IMR-90 (cell line): ENCODE measurements around the gene FARS2. TPM values are rescaled to one million over a fixed set of nuclear protein-coding genes. Genes with fewer than 3 reads are reported as not detected.
A peak's percentile ranks its signal among the peaks of the same experiment; 100 is the strongest.

Source experiments
- ATAC-seq: fragments of 200-7000 bp; cut with Tn5 transposase; 2 replicates; pipeline ENCODE4 v1.9.1; 2020; ENCODE audit warnings: low read depth, mild to moderate bottlenecking, moderate library complexity
- BruUV-seq: library from RNA; stranded (reverse); fragments of 400-500 nt; replicated peaks from 2 replicates; lab custom pipeline; 2021; lab: Mats Ljungman, UMichigan
- CTCF ChIA-PET: fragments of 300-600 bp; formaldehyde crosslinking; extraction: SDS; loops from one replicate; lab custom pipeline; 2021; ENCODE audit warnings: antibody characterized with exemption; lab: Yijun Ruan, JAX
- POLR2A ChIA-PET: fragments of 300-600 bp; sonication (Branson Sonifier 250); formaldehyde crosslinking; loops from one replicate; lab custom pipeline; 2022; ENCODE audit warnings: antibody characterized with exemption; ENCODE audit not compliant: unreplicated experiment; lab: Charles Lee
- DNase-seq: peaks from one replicate; pipeline ENCODE4 v3.0.0; 2013
- H2AFZ ChIP-seq: replicated peaks from 2 replicates; pipeline ENCODE3; 2013; ENCODE audit warnings: low read length, mild to moderate bottlenecking; ENCODE audit not compliant: poor library complexity
- H2AK5ac ChIP-seq: 2 replicates; pipeline ENCODE4 v1.6.1; 2013; ENCODE audit warnings: low read depth, low read length, inconsistent platforms
- H2AK9ac ChIP-seq: replicated peaks from 2 replicates; pipeline ENCODE3; 2013; ENCODE audit warnings: mild to moderate bottlenecking, low read depth, low read length, moderate library complexity; ENCODE audit not compliant: poor library complexity
- H2BK120ac ChIP-seq: 2 replicates; pipeline ENCODE4 v1.6.1; 2013; ENCODE audit warnings: low read depth, low read length, inconsistent platforms
- H2BK15ac ChIP-seq: 3 replicates; pipeline ENCODE4 v1.6.1; 2013; ENCODE audit warnings: low read depth, low read length, inconsistent platforms
- H2BK20ac ChIP-seq: 2 replicates; pipeline ENCODE4 v1.6.1; 2013; ENCODE audit warnings: low read depth, mild to moderate bottlenecking, inconsistent platforms, low read length, moderate library complexity
- H2BK5ac ChIP-seq: 2 replicates; pipeline ENCODE4 v1.6.1; 2013; ENCODE audit warnings: mild to moderate bottlenecking, low read depth, low read length, inconsistent platforms; ENCODE audit not compliant: poor library complexity, severe bottlenecking
- H3K14ac ChIP-seq: replicated peaks from 2 replicates; pipeline ENCODE4 v1.6.1; 2013; ENCODE audit warnings: low read depth, low read length, inconsistent platforms
- H3K18ac ChIP-seq: 2 replicates; pipeline ENCODE4 v1.6.1; 2013; ENCODE audit warnings: low read depth, low read length, control low read depth
- H3K23ac ChIP-seq: 2 replicates; pipeline ENCODE4 v1.6.1; 2013; ENCODE audit warnings: low read depth, low read length, inconsistent platforms
- H3K27ac ChIP-seq: 2 replicates; pipeline ENCODE4 v1.5.1; 2013; ENCODE audit warnings: mild to moderate bottlenecking, control low read depth, low read length; ENCODE audit not compliant: insufficient read depth
- H3K27me3 ChIP-seq: 2 replicates; pipeline ENCODE4 v1.6.1; 2013; ENCODE audit warnings: low read length; ENCODE audit not compliant: control insufficient read depth, insufficient read depth
- H3K36me3 ChIP-seq: 2 replicates; pipeline ENCODE4 v1.6.1; 2013; ENCODE audit warnings: low read length, mixed read lengths; ENCODE audit not compliant: control insufficient read depth, insufficient read depth
- H3K4ac ChIP-seq: 2 replicates; pipeline ENCODE4 v1.6.1; 2013; ENCODE audit warnings: low read depth, low read length, inconsistent platforms
- H3K4me1 ChIP-seq: 2 replicates; pipeline ENCODE4 v1.6.1; 2013; ENCODE audit warnings: low read length, mixed read lengths; ENCODE audit not compliant: control insufficient read depth, insufficient read depth
- H3K4me2 ChIP-seq: 2 replicates; pipeline ENCODE4 v1.6.1; 2013; ENCODE audit warnings: low read depth, mild to moderate bottlenecking, control low read depth, low read length, moderate library complexity
- H3K4me3 ChIP-seq: 2 replicates; pipeline ENCODE4 v1.5.1; 2013; ENCODE audit warnings: low read depth, mild to moderate bottlenecking, control low read depth, low read length, moderate library complexity; ENCODE audit not compliant: insufficient read depth
- H3K56ac ChIP-seq: 2 replicates; pipeline ENCODE4 v1.6.1; 2013; ENCODE audit warnings: low read length, inconsistent platforms; ENCODE audit not compliant: insufficient read depth; ENCODE audit errors: extremely low read depth
- H3K79me1 ChIP-seq, 2 experiments: 2 replicates each; pipeline ENCODE4 v1.6.1; 2013; ENCODE audit warnings: low read length in 2 of 2, inconsistent platforms in 1 of 2, low read depth in 1 of 2
- H3K9ac ChIP-seq: 2 replicates; pipeline ENCODE4 v1.6.1; 2013; ENCODE audit warnings: low read depth, low read length, control low read depth
- H3K9me1 ChIP-seq: 2 replicates; pipeline ENCODE4 v1.6.1; 2013; ENCODE audit warnings: low read length, inconsistent platforms; ENCODE audit not compliant: insufficient read depth
- H3K9me3 ChIP-seq: 2 replicates; pipeline ENCODE4 v1.6.1; 2013; ENCODE audit warnings: low read length; ENCODE audit not compliant: control insufficient read depth, insufficient read depth
- H4K20me1 ChIP-seq: 2 replicates; pipeline ENCODE4 v1.6.1; 2013; ENCODE audit warnings: low read length, inconsistent platforms; ENCODE audit not compliant: insufficient read depth
- H4K5ac ChIP-seq: 2 replicates; pipeline ENCODE4 v1.6.1; 2013; ENCODE audit warnings: mild to moderate bottlenecking, low read depth, low read length, control low read depth
- H4K8ac ChIP-seq, 2 experiments: 2 replicates each; pipeline ENCODE4 v1.6.1; 2013; ENCODE audit warnings: low read depth in 2 of 2, low read length in 2 of 2, control low read depth in 1 of 2, inconsistent platforms in 1 of 2
- H4K91ac ChIP-seq: 2 replicates; pipeline ENCODE4 v1.6.1; 2013; ENCODE audit warnings: low read depth, low read length, inconsistent platforms; ENCODE audit not compliant: insufficient read depth
- CEBPB ChIP-seq: IDR thresholded peaks from 2 replicates; pipeline ENCODE4 v1.6.1; 2012; ENCODE audit warnings: low read depth, low read length, improper control_type of control experiment
- POLR2A ChIP-seq: IDR thresholded peaks from 2 replicates; pipeline ENCODE4 v1.6.1; 2012; ENCODE audit warnings: mild to moderate bottlenecking, low read depth, low read length
- WGBS, 2 experiments: methylation state at CpG; one replicate each; pipeline versions ENCODE4 v1.1.5 to v1.1.7; 2013; ENCODE audit warnings: missing lambda C conversion rate in 2 of 2; ENCODE audit not compliant: insufficient read length in 1 of 2; ENCODE audit errors: extremely low coverage in 2 of 2; 5-methylcytosine and 5-hydroxymethylcytosine counted together
- dilution Hi-C: fragments of 300-500 bp; cut with HindIII; formaldehyde crosslinking; loops from one replicate; pipeline ENCODE4 v1.14.3; 2018; ENCODE audit warnings: low sequenced_read_pairs; ENCODE audit not compliant: unreplicated experiment
- in situ Hi-C: fragments of 300-500 bp; cut with MboI; formaldehyde crosslinking; loops from 3 replicates; pipeline ENCODE4 v1.14.3; 2019; ENCODE audit warnings: low sequenced_read_pairs, inconsistent platforms, mixed read lengths
- intact Hi-C: fragments of 100-400 bp; cut with micrococcal nuclease; formaldehyde crosslinking; loops from 2 replicates; pipeline ENCODE4 v1.10.0; 2022
- polyA plus RNA-seq, 3 experiments: library from polyadenylated mRNA; depleted of rRNA; stranded (reverse); fragments of >200 nt; gene quantifications; 2 replicates each; pipeline ENCODE4 v1.2.3, GENCODE V29; 2012; ENCODE audit warnings: low replicate concordance in 1 of 3
- total RNA-seq: library from RNA; depleted of rRNA; stranded (reverse); fragments of >200 nt; gene quantifications from 2 replicates; pipeline ENCODE4 v1.2.3, GENCODE V29; 2012

FARS2 gene
- total and polyA plus RNA-seq, 2 of the 4 experiments (the other 2 are of a cell fraction), result 12.1 to 28.9 TPM

DNA sequence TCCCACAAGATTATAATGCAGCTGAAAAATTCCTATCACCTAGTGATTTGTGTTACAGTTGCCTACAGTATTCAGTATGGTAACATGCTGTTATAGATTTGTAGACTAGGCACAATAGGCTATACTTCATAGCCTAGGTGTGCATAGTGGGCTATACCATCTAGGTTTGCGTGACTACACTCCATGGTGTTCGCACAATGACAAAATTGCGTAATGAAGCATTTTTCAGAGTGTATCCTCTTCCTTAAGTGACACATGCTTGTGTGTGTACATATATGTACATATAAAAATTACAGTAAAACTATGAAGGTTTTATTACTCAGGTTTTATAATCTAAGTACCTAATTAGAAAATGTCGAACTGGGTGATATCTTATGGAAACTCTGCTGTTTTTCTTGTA lies 133.0 kb downstream of the FARS2 start:
- WGBS, 2 experiments, result no CpG with 5 or more reads among the region's 4 CpGs
- CTCF ChIA-PET, result interaction anchor here (0.6 kb wide), 1 partner anchor 9 kb away, joined by 3 read pairs; no protein-coding TSS in a partner anchor
- no peaks in the 10 kb centered on the region for H3K36me3 ChIP-seq

More for the DNA sequence above, 133.0 kb downstream of the FARS2 start:
- Histone ChIP-seq H2AK5ac (no peak overlapping the region), H3K18ac (no peak overlapping the region), H4K91ac (no peak overlapping the region), H2BK15ac (no peak overlapping the region), H3K4me2 (no peak overlapping the region), H4K8ac (no peak overlapping the region), H3K4me1 (no peaks in the 10 kb centered on the region), H3K23ac (no peak overlapping the region), H3K27ac (no peak overlapping the region), H3K79me1 (peaks cover 3 to 7% of the 10 kb centered on the region in 2 experiments; a peak in 3 of 4 replicates), H2BK20ac (no peak overlapping the region), H3K9me3 (no peaks in the 10 kb centered on the region), H2AFZ (no peak overlapping the region), H3K9ac (no peak overlapping the region), H4K20me1 (no peaks in the 10 kb centered on the region; the same call in 1 of the 2 replicates), H4K5ac (no peak overlapping the region), H3K14ac (no peak overlapping the region), H2BK5ac (no peak overlapping the region), H3K9me1 (peaks cover 2% of the 10 kb centered on the region), H3K56ac (no peak overlapping the region), H3K4ac (no peak overlapping the region), H3K4me3 (no peak overlapping the region), H2AK9ac (no peak overlapping the region), H2BK120ac (no peak overlapping the region), H3K27me3 (no peaks in the 10 kb centered on the region)
- dilution Hi-C loops (no loop called here), intact Hi-C loops (no loop called here), in situ Hi-C loops (loop anchor here (5.0 kb wide), 1 partner anchor 252 kb away; no protein-coding TSS in a partner anchor)
- ATAC-seq (no peak), DNase-seq (no peak)
- no TSS peak for BruUV-seq
- peak; percentile 61 for TF ChIP-seq CEBPB
- no peak for TF ChIP-seq POLR2A
- POLR2A ChIA-PET, result no interaction called here
